Measurements from ENCODE around the gene HES4.

The HES4 gene

GRCh38 chr1:1046243-1046642 is 46.3 kb upstream of the HES4 start:
- TF ChIP-seq RAD21 (IDR thresholded peaks at IDR 0.05; ENCODE audit: low read depth) (no peak), CREB1 (IDR thresholded peaks at IDR 0.05; ENCODE audit: low read depth) (no peak), EP300 (IDR thresholded peaks at IDR 0.05; ENCODE audit: borderline replicate concordance) (no peak), NFIC (IDR thresholded peaks at IDR 0.05) (no peak), EGR1 (IDR thresholded peaks at IDR 0.05) (no peak), CEBPB (IDR thresholded peaks at IDR 0.05) (no peak), TEAD4 (IDR thresholded peaks at IDR 0.05) (no peak), MAX (IDR thresholded peaks at IDR 0.05) (no peak), YY1 (IDR thresholded peaks at IDR 0.05; ENCODE audit: low read depth) (no peak), TAF1 (IDR thresholded peaks at IDR 0.05; ENCODE audit: low read depth) (no peak), FOXM1 (IDR thresholded peaks at IDR 0.05; ENCODE audit: borderline replicate concordance, low read depth) (no peak), ZBTB7A (IDR thresholded peaks at IDR 0.05; ENCODE audit: low read depth) (no peak)
- TF ChIP-seq, protein P1, sequence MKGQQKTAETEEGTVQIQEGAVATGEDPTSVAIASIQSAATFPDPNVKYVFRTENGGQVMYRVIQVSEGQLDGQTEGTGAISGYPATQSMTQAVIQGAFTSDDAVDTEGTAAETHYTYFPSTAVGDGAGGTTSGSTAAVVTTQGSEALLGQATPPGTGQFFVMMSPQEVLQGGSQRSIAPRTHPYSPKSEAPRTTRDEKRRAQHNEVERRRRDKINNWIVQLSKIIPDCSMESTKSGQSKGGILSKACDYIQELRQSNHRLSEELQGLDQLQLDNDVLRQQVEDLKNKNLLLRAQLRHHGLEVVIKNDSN (IDR thresholded peaks at IDR 0.05): no peak
- TF ChIP-seq, protein P2, sequence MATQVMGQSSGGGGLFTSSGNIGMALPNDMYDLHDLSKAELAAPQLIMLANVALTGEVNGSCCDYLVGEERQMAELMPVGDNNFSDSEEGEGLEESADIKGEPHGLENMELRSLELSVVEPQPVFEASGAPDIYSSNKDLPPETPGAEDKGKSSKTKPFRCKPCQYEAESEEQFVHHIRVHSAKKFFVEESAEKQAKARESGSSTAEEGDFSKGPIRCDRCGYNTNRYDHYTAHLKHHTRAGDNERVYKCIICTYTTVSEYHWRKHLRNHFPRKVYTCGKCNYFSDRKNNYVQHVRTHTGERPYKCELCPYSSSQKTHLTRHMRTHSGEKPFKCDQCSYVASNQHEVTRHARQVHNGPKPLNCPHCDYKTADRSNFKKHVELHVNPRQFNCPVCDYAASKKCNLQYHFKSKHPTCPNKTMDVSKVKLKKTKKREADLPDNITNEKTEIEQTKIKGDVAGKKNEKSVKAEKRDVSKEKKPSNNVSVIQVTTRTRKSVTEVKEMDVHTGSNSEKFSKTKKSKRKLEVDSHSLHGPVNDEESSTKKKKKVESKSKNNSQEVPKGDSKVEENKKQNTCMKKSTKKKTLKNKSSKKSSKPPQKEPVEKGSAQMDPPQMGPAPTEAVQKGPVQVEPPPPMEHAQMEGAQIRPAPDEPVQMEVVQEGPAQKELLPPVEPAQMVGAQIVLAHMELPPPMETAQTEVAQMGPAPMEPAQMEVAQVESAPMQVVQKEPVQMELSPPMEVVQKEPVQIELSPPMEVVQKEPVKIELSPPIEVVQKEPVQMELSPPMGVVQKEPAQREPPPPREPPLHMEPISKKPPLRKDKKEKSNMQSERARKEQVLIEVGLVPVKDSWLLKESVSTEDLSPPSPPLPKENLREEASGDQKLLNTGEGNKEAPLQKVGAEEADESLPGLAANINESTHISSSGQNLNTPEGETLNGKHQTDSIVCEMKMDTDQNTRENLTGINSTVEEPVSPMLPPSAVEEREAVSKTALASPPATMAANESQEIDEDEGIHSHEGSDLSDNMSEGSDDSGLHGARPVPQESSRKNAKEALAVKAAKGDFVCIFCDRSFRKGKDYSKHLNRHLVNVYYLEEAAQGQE (IDR thresholded peaks at IDR 0.05; ENCODE audit: low read depth): no peak

DNA sequence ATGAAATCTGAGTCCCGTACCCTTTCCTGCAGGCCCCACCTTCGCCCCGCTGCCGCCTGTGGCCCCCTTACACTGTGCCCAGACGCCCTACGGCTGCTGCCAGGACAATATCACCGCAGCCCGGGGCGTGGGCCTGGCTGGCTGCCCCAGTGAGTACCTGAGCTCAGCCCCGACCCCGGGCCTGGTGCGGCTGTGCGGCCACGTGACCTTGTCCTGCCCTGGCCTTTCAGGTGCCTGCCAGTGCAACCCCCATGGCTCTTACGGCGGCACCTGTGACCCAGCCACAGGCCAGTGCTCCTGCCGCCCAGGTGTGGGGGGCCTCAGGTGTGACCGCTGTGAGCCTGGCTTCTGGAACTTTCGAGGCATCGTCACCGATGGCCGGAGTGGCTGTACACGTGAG is 45.2 kb upstream of the HES4 start:
- TF ChIP-seq CEBPB (IDR thresholded peaks at IDR 0.05) (no peak), TAF1 (IDR thresholded peaks at IDR 0.05; ENCODE audit: low read depth) (no peak), CREB1 (IDR thresholded peaks at IDR 0.05; ENCODE audit: low read depth) (no peak)
- TF ChIP-seq, protein P2 (IDR thresholded peaks at IDR 0.05; ENCODE audit: low read depth): no peak

- TF ChIP-seq EGR1 (IDR thresholded peaks at IDR 0.05) (no peak), CREB1 (IDR thresholded peaks at IDR 0.05; ENCODE audit: low read depth) (no peak), MAX (IDR thresholded peaks at IDR 0.05) (no peak), CEBPB (IDR thresholded peaks at IDR 0.05) (no peak), TEAD4 (IDR thresholded peaks at IDR 0.05) (no peak), TCF12 (IDR thresholded peaks at IDR 0.05; ENCODE audit: low read depth) (no peak), FOXM1 (IDR thresholded peaks at IDR 0.05; ENCODE audit: borderline replicate concordance, low read depth) (no peak), NFIC (IDR thresholded peaks at IDR 0.05) (no peak), TAF1 (IDR thresholded peaks at IDR 0.05; ENCODE audit: low read depth) (no peak), YY1 (IDR thresholded peaks at IDR 0.05; ENCODE audit: low read depth) (no peak), RAD21 (IDR thresholded peaks at IDR 0.05; ENCODE audit: low read depth) (no peak), ZBTB7A (IDR thresholded peaks at IDR 0.05; ENCODE audit: low read depth) (no peak)
- TF ChIP-seq, protein P2 (IDR thresholded peaks at IDR 0.05; ENCODE audit: low read depth): no peak
- TF ChIP-seq, protein P1 (IDR thresholded peaks at IDR 0.05): no peak
Measured at GRCh38 chr1:1044455-1045078, 44.7 kb upstream of the HES4 start.

DNA sequence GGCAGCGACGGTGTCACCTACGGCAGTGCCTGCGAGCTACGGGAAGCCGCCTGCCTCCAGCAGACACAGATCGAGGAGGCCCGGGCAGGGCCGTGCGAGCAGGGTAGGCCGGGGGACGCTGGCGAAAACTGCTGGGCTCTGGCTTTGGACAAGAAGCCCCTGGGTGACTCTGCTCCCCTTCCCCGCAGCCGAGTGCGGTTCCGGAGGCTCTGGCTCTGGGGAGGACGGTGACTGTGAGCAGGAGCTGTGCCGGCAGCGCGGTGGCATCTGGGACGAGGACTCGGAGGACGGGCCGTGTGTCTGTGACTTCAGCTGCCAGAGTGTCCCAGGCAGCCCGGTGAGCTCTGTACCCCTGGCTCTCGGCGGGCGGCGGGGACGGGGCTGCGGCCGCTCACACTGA is 44.0 kb upstream of the HES4 start:
- TF ChIP-seq TEAD4 (IDR thresholded peaks at IDR 0.05) (no peak), FOXM1 (IDR thresholded peaks at IDR 0.05; ENCODE audit: borderline replicate concordance, low read depth) (no peak), EGR1 (IDR thresholded peaks at IDR 0.05) (no peak), EP300 (IDR thresholded peaks at IDR 0.05; ENCODE audit: borderline replicate concordance) (no peak), YY1 (IDR thresholded peaks at IDR 0.05; ENCODE audit: low read depth) (no peak), RAD21 (IDR thresholded peaks at IDR 0.05; ENCODE audit: low read depth) (no peak), TCF12 (IDR thresholded peaks at IDR 0.05; ENCODE audit: low read depth) (no peak), CEBPB (IDR thresholded peaks at IDR 0.05) (no peak), TAF1 (IDR thresholded peaks at IDR 0.05; ENCODE audit: low read depth) (no peak), MAX (IDR thresholded peaks at IDR 0.05) (no peak)
- TF ChIP-seq, protein P1 (IDR thresholded peaks at IDR 0.05): no peak
- TF ChIP-seq, protein P2 (IDR thresholded peaks at IDR 0.05; ENCODE audit: low read depth): no peak
